GM06990 (cell line): ENCODE data around the gene MYEOV.

Source experiments
- DNase-seq: peaks from one replicate; pipeline ENCODE4 v3.0.0-alpha.2; 2011; ENCODE audit not compliant: insufficient read length; ENCODE audit errors: extremely low read depth
- H3K27me3 ChIP-seq: replicated peaks from 2 replicates; pipeline ENCODE4 v1.6.0; 2011; ENCODE audit warnings: low read length; ENCODE audit not compliant: control insufficient read depth, insufficient read depth
- H3K36me3 ChIP-seq: 2 replicates; pipeline ENCODE4 v1.5.1; 2011; ENCODE audit warnings: low read length; ENCODE audit not compliant: control insufficient read depth, insufficient read depth
- H3K4me3 ChIP-seq: replicated peaks from 2 replicates; pipeline ENCODE4 v1.5.1; 2011; ENCODE audit warnings: low read depth, mild to moderate bottlenecking, control low read depth, low read length
- CTCF ChIP-seq: IDR thresholded peaks from 2 replicates; pipeline ENCODE4 v1.5.1; 2011; ENCODE audit warnings: low read length, control low read depth, mild to moderate bottlenecking, inconsistent platforms; ENCODE audit not compliant: insufficient read depth, poor library complexity, severe bottlenecking

MYEOV gene

GRCh38 chr11:69325446-69325845, 31.5 kb downstream of the MYEOV start:
- no peaks in the 10 kb centered on the region for H3K27me3 ChIP-seq
- H3K36me3 ChIP-seq: no peaks in the 10 kb centered on the region
- no peak for TF ChIP-seq CTCF
- no peak for DNase-seq
- H3K4me3 ChIP-seq: no peak overlapping the region

GRCh38 chr11:69326622-69327219, 32.8 kb downstream of the MYEOV start:
- H3K27me3 ChIP-seq: no peaks in the 10 kb centered on the region
- H3K4me3 ChIP-seq: no peak overlapping the region
- TF ChIP-seq CTCF: no peak
- H3K36me3 ChIP-seq: no peaks in the 10 kb centered on the region
- DNase-seq: no peak

GRCh38 chr11:69327741-69328191, 33.8 kb downstream of the MYEOV start:
- no peak for DNase-seq
- Histone ChIP-seq H3K4me3 (no peak overlapping the region), H3K36me3 (no peaks in the 10 kb centered on the region), H3K27me3 (no peaks in the 10 kb centered on the region)
- TF ChIP-seq CTCF: no peak

- Histone ChIP-seq H3K27me3 (no peaks in the 10 kb centered on the region), H3K4me3 (no peak overlapping the region), H3K36me3 (no peaks in the 10 kb centered on the region)
- TF ChIP-seq CTCF: no peak
- no peak for DNase-seq
Measured at GRCh38 chr11:69328231-69328630, 34.3 kb downstream of the MYEOV start.

GRCh38 chr11:69329581-69329980, 35.6 kb downstream of the MYEOV start:
- DNase-seq: no peak
- Histone ChIP-seq H3K36me3 (no peaks in the 10 kb centered on the region), H3K27me3 (no peaks in the 10 kb centered on the region), H3K4me3 (no peak overlapping the region)
- no peak for TF ChIP-seq CTCF

GRCh38 chr11:69330330-69330729, 36.4 kb downstream of the MYEOV start:
- TF ChIP-seq CTCF: no peak
- H3K4me3 ChIP-seq: no peak overlapping the region
- DNase-seq: no peak
- no peaks in the 10 kb centered on the region for H3K36me3 ChIP-seq
- H3K27me3 ChIP-seq: no peaks in the 10 kb centered on the region
